Non-pigmented ciliary epithelial cell (primary cell): ENCODE measurements around the gene WDFY4.

Source experiments
- DNase-seq: peaks from one replicate; pipeline ENCODE4 v3.0.0-alpha.2; 2010; ENCODE audit warnings: low read depth

Gene WDFY4

GRCh38 chr10:48881937-48882336 lies 197.3 kb downstream of the WDFY4 start:
- no peak for DNase-seq

DNA sequence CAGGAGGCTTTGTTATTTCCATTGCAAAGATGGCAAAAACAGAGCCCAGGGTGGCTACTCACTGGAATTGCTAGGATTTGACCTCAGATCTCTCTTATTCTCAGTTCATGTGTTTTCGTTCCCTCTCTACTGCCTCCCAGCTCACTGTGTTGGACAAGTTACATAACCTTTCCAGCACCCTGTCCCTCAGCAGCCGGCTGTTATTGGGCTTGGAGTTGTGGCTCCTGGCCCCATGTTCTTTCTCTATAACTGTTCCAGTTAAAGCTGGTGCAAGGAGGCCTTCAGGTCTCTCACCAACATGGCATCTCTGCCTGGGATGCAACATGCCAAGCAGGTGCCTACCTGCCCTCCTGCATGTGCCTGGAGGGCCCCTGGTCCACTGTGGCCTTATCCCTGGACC lies 198.2 kb downstream of the WDFY4 start:
- no peak for DNase-seq

GRCh38 chr10:48883701-48884100 lies 199.0 kb downstream of the WDFY4 start:
- no peak for DNase-seq

DNA sequence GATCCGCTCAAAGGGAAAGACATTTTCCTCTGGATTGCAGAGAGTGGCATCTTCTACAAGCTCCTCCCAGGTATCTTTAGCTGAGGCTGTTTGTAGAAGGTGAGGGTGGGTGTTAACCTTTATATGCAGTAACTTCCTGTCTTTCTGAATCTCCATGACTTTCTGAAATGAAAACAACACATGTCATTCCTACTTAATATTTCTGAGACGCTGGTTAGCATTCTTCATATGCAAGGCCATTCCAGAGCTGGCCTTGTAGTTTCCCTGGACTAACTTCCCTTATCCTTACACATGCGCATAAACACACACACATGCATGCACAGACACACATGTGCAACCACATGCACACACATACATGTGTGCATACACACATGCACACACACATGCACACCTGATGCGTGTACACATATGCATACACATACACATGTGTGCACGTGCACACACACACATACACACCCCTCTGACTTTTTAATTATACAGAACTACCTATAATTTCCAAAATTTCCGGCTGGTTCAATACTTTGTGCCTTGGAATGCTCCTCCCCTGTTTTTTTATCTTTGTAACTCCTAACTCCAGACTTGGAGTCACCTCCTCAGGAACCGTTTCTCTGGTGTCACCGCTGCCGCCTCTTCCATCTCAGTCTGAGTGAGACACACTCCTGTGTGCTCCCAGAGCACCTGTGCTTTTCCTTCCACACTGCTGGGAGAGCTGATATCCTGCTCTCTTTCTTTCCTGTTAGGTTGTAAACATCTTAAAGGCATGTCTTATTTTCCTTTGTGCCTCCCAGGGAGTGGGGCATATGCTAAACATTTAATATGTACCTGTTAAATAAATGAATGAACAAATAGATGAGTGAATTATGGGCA lies 199.7 kb downstream of the WDFY4 start:
- DNase-seq, result no peak

DNA sequence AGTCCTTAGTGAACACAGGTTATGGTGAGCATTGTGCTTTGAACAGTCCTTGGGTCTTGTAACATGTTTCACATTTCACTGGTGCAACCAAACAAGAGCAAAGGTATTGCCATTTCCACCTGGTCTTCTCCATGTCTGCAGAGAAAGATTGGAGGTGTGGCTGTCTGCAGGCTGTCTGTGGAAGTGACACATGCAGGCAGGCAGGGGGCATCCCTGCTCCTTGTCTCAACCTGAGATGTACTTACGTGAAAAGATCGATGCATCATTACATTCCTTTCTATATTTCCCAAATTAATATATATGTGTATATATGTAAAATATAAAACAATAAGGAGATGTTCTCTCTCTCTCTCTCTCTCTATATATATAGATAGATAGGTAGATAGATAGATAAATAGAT lies 200.7 kb downstream of the WDFY4 start:
- no peak for DNase-seq

DNA sequence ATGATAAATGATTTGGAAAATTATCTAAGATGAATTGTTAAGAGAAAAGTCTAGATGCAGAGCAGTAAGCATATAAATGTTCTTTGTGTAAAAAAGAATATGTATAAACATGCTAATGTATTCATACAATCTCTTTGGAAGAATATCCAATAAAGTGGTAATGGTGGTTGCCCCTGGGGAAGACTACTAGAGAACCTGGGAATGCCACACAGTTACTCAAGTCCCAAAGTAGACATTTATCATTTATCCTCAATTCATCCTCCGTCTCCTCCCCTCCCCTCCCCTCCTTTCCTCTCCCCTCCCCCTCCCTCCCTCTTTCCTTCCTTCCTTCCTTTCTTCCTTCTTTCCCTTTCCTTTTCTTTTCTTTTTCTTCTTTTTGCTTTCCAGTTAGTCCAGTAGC lies 203.3 kb downstream of the WDFY4 start:
- no peak for DNase-seq

- DNase-seq, result no peak
Measured at GRCh38 chr10:48890888-48891850, 206.5 kb downstream of the WDFY4 start.

- DNase-seq, result no peak
Measured at GRCh38 chr10:48894911-48895802, 210.5 kb downstream of the WDFY4 start.

- DNase-seq, result no peak
Measured at GRCh38 chr10:48895803-48896195, 211.1 kb downstream of the WDFY4 start.

DNA sequence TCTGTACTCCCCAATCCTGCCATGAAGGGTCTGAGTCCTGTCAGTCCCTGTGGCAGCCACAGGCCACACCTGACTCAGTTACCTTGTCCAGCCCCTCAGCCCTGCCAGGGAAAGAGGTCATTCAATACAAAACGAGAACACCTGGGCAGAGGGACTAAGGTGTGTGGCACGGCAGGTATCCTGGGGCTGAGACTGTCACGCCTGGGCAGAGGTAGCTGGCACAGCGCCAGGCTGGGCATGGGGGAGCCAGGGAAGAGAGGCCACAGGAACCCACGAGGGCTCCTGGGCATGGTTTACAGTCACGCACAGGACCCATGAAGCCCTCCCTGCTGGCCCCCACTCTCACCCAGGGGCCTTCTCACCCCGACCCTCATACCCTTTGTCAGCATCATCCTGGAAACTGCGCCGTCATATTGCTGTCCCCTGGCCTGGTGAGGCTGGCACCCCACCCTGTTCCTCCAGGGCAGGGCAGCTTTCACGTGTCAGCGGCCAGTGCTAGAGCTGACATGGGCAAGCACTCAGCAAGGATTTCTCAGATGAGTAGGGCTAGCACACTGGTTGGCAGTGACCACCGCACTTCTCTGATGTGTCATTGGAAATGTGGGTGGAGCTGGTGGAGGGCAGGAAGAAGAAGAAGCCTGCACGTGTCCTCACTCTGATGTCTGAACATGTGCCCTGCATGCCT lies 212.2 kb downstream of the WDFY4 start:
- DNase-seq, result no peak

DNA sequence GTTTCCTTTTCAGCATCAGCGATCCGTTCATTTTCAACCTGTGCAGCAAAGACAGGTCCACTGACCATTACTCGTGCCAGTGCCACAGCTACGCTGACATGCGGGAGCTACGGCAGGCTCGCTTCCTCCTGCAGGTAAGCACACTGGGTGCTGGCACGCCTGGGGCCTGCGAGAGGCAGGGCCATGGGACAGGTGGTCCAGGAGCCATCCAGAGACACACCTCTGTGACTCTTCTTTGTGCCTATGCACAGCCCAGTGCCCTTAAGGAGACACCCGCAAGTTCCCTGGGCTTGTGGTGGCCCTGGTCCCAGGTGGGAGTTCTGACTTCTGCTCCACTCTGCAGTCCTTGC lies 212.7 kb downstream of the WDFY4 start:
- DNase-seq, result no peak

DNA sequence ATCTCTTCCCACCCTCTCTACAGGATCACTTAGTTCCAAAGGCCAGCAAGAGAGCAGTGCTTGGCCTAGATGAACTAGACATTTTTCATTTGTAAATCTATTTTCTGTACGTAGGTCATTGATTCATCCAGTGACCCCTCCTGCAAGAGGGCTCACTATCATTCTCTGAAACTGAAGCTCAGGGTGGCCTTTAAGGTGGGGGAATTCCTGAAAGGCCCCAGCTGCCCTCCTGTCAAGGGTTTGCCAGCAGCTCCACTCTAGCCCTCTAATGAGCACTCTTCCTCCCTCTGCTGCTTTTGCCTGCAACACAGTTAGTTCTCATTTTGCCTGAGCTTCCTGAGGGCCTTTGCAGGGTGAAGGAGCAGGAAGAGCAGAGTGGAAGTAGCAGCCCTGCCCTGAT lies 213.8 kb downstream of the WDFY4 start:
- no peak for DNase-seq

GRCh38 chr10:48899781-48900180 lies 215.1 kb downstream of the WDFY4 start:
- no peak for DNase-seq

GRCh38 chr10:48900371-48900801 lies 215.7 kb downstream of the WDFY4 start:
- DNase-seq, result no peak

- no peak for DNase-seq
Measured at GRCh38 chr10:48901319-48901718, 216.6 kb downstream of the WDFY4 start.

- no peak for DNase-seq
Measured at GRCh38 chr10:48902096-48902495, 217.4 kb downstream of the WDFY4 start.

- no peak for DNase-seq
Measured at GRCh38 chr10:48903151-48903550, 218.5 kb downstream of the WDFY4 start.

GRCh38 chr10:48904861-48905260 lies 220.2 kb downstream of the WDFY4 start:
- no peak for DNase-seq

DNA sequence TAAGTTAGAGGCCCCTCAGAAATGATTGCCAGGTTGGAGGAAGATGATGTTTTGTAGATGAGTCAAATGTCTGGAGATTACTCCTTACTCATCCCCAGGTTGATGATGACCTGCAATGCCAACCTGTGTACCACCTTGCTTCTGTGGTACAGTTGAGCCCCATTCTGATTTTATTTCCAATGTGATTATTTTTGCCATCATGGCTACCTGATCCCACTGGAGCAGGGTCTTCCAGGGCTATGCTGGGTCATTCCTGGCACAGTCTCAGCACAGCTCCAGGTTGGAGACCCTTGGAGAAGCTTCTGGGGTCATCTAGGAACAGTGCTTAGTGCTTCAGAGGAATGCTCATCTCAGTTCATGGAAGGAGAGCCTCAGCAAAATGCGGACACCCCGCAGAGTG lies 220.6 kb downstream of the WDFY4 start:
- DNase-seq, result no peak

GRCh38 chr10:48906841-48907240 lies 222.2 kb downstream of the WDFY4 start:
- no peak for DNase-seq

GRCh38 chr10:48907730-48908129 lies 223.1 kb downstream of the WDFY4 start:
- no peak for DNase-seq
